ENCODE measurements around the gene APLP1. TPM values are rescaled to one million over a fixed set of nuclear protein-coding genes. Genes with fewer than 3 reads are reported as not detected.

Gene APLP1
- total and polyA plus RNA-seq, 12 donors = 2.7 to 63.5 (median 24.9) TPM

GRCh38 chr19:35902870-35903475 lies 34.6 kb downstream of the APLP1 start:
- H3K4me1 ChIP-seq = peaks cover 0 to 62% (median 10%) of the 10 kb centered on the region in 9 donors
- H3K4me3 ChIP-seq = peak overlapping the region in 6 of 10 donors; percentile 7 to 68 (median 24)
- no peaks in the 10 kb centered on the region for H3K9me3 ChIP-seq
- H3K36me3 ChIP-seq = peaks cover 0 to 22% (median 0%) of the 10 kb centered on the region in 9 donors
- no peaks in the 10 kb centered on the region for H3K27me3 ChIP-seq
- 64 to 69% methylated on average over 10 of the region's 10 CpGs for WGBS, 2 donors
- intact Hi-C loops (cut with DNase I) = no loop called here
- no peak for ATAC-seq
- TF ChIP-seq CTCF (IDR thresholded peaks at IDR 0.05) = no peak
- peak overlapping the region in 6 of 10 donors; percentile 53 to 96 (median 80) for H3K27ac ChIP-seq
- no peak for DNase-seq

GRCh38 chr19:35903550-35904179 lies 35.3 kb downstream of the APLP1 start:
- intact Hi-C loops (cut with DNase I) = no loop called here
- ATAC-seq (peak in 7 of 8 donors; percentile 6 to 38 (median 21)), DNase-seq (peak; percentile 70 to 72)
- Histone ChIP-seq H3K9me3 (no peaks in the 10 kb centered on the region), H3K36me3 (peaks cover 0 to 17% (median 0%) of the 10 kb centered on the region in 9 donors), H3K4me1 (peaks cover 0 to 56% (median 5%) of the 10 kb centered on the region in 9 donors), H3K27me3 (no peaks in the 10 kb centered on the region), H3K27ac (peak overlapping the region in 6 of 10 donors; percentile 63 to 96 (median 80)), H3K4me3 (peak overlapping the region in 5 of 10 donors; percentile 7 to 68 (median 29))
- 1 to 3% methylated on average over 24 of the region's 24 CpGs for WGBS, 2 donors
- peak in 1 of 9 donors; percentile 14 for TF ChIP-seq CTCF (IDR thresholded peaks at IDR 0.05)

GRCh38 chr19:35904311-35905068 lies 36.1 kb downstream of the APLP1 start:
- Histone ChIP-seq H3K27me3 (peaks cover 0 to 3% (median 0%) of the 10 kb centered on the region in 7 donors), H3K36me3 (peaks cover 0 to 17% (median 0%) of the 10 kb centered on the region in 9 donors), H3K27ac (peak overlapping the region in 5 of 10 donors; percentile 47 to 96 (median 88)), H3K9me3 (no peaks in the 10 kb centered on the region), H3K4me1 (peaks cover 0 to 60% (median 4%) of the 10 kb centered on the region in 9 donors), H3K4me3 (peak overlapping the region in 1 of 10 donors; percentile 68)
- no peak for TF ChIP-seq CTCF (IDR thresholded peaks at IDR 0.05)
- no peak for DNase-seq
- no peak for ATAC-seq
- intact Hi-C loops (cut with DNase I) = loop anchor here in 1 of 10 donors (5.0 kb wide), 1 partner anchor 948 kb away; the partner anchor contains the start of gene ZNF345
- 84 to 87% methylated on average over 10 of the region's 10 CpGs for WGBS, 2 donors

- ATAC-seq (no peak), DNase-seq (no peak)
- intact Hi-C loops (cut with DNase I) = loop anchor here in 1 of 10 donors (5.0 kb wide), 1 partner anchor 947 kb away; the partner anchor contains the start of gene ZNF345
- TF ChIP-seq CTCF (IDR thresholded peaks at IDR 0.05) = no peak
- Histone ChIP-seq H3K4me3 (peak overlapping the region in 1 of 10 donors; percentile 64), H3K9me3 (no peaks in the 10 kb centered on the region), H3K27me3 (peaks cover 0 to 6% (median 0%) of the 10 kb centered on the region in 7 donors), H3K27ac (peak overlapping the region in 5 of 10 donors; percentile 2 to 96 (median 47)), H3K4me1 (peaks cover 0 to 67% (median 2%) of the 10 kb centered on the region in 9 donors), H3K36me3 (peaks cover 0 to 17% (median 0%) of the 10 kb centered on the region in 9 donors)
- WGBS, 2 donors = 71 to 77% methylated on average over 6 of the region's 6 CpGs
Measured at GRCh38 chr19:35905178-35905727, 36.9 kb downstream of the APLP1 start.
